Tibial nerve (tissue), 4 donors: ENCODE measurements around the gene RPS6KA2. TPM values are rescaled to one million over a fixed set of nuclear protein-coding genes. Genes with fewer than 3 reads are reported as not detected.

Source experiments
- DNase-seq, 2 donors: peaks; one replicate each; pipeline ENCODE4 v3.0.0-alpha.2; 2019; ENCODE audit warnings: low spot score in 2 of 2
- H3K27ac ChIP-seq, 4 donors: fragments of 200-600 bp; sonication (generic) in 3 of 4; one replicate each; pipeline ENCODE4 v1.5.1; 2017 to 2019; ENCODE audit warnings: mild to moderate bottlenecking in 1 of 4
- H3K27me3 ChIP-seq, 2 donors: fragments of 200-600 bp; sonication (generic) in 1 of 2; one replicate each; pipeline versions ENCODE4 v1.5.1 to v1.6.0; 2017 to 2019
- H3K36me3 ChIP-seq, 3 donors: fragments of 200-600 bp; sonication (generic); one replicate each; pipeline ENCODE4 v1.5.1; 2018 to 2019
- H3K4me1 ChIP-seq, 4 donors: fragments of 200-600 bp; sonication (generic) in 3 of 4; one replicate each; pipeline ENCODE4 v1.5.1; 2017 to 2019
- H3K4me3 ChIP-seq, 4 donors: fragments of 200-600 bp; sonication (generic) in 3 of 4; one replicate each; pipeline ENCODE4 v1.5.1; 2017 to 2019; ENCODE audit warnings: mild to moderate bottlenecking in 1 of 4, moderate library complexity in 1 of 4
- H3K9me3 ChIP-seq, 4 donors: fragments of 200-600 bp; sonication (generic) in 3 of 4; one replicate each; pipeline ENCODE4 v1.5.1; 2017 to 2019
- EP300 ChIP-seq, 2 donors: sonication (generic); formaldehyde crosslinking; IDR thresholded peaks; one replicate each; pipeline ENCODE4 v1.6.1; 2017; ENCODE audit warnings: antibody characterized with exemption in 2 of 2, mild to moderate bottlenecking in 1 of 2
- POLR2A ChIP-seq, 2 donors: fragments of 450-650 bp; IDR thresholded peaks; one replicate each; pipeline ENCODE4 v1.6.1; 2017; ENCODE audit warnings: antibody characterized with exemption in 2 of 2, mild to moderate bottlenecking in 2 of 2, moderate library complexity in 2 of 2
- WGBS, 2 donors: methylation state at CpG; one replicate each; pipeline ENCODE4 v1.1.5; 2018; 5-methylcytosine and 5-hydroxymethylcytosine counted together
- total RNA-seq, 4 donors: library from RNA; depleted of rRNA; stranded (reverse); fragments of >200 nt; gene quantifications; one replicate each; pipeline ENCODE4 v1.1.0, GENCODE V29; 2016
- TF ChIP-seq, protein P1 (sequence below), 5 experiments: fragments of 200-600 bp in 3 of 5; fragments of 450-650 bp in 2 of 5; sonication (generic) in 3 of 5; IDR thresholded peaks; one replicate each; pipeline ENCODE4 v1.5.1; 2016 to 2019; ENCODE audit warnings: antibody characterized with exemption in 5 of 5, mild to moderate bottlenecking in 3 of 5, moderate library complexity in 2 of 5

The RPS6KA2 gene
- total RNA-seq, 4 donors from 2014 or later = 89.6 to 153 (median 103) TPM

- no peak for DNase-seq
- H3K4me1 ChIP-seq = peaks cover 0 to 40% (median 22%) of the 10 kb centered on the region in 4 donors
Observed at GRCh38 chr6:166592821-166593220, 34.2 kb downstream of the RPS6KA2 start.

GRCh38 chr6:166591961-166592520 lies 35.0 kb downstream of the RPS6KA2 start:
- Histone ChIP-seq H3K9me3 (no peaks in the 10 kb centered on the region), H3K36me3 (no peaks in the 10 kb centered on the region), H3K4me1 (peaks cover 0 to 34% (median 17%) of the 10 kb centered on the region in 4 donors), H3K4me3 (no peak overlapping the region), H3K27ac (no peak overlapping the region), H3K27me3 (no peaks in the 10 kb centered on the region)
- no peak for TF ChIP-seq EP300 (IDR thresholded peaks at IDR 0.05)
- TF ChIP-seq, protein P1, sequence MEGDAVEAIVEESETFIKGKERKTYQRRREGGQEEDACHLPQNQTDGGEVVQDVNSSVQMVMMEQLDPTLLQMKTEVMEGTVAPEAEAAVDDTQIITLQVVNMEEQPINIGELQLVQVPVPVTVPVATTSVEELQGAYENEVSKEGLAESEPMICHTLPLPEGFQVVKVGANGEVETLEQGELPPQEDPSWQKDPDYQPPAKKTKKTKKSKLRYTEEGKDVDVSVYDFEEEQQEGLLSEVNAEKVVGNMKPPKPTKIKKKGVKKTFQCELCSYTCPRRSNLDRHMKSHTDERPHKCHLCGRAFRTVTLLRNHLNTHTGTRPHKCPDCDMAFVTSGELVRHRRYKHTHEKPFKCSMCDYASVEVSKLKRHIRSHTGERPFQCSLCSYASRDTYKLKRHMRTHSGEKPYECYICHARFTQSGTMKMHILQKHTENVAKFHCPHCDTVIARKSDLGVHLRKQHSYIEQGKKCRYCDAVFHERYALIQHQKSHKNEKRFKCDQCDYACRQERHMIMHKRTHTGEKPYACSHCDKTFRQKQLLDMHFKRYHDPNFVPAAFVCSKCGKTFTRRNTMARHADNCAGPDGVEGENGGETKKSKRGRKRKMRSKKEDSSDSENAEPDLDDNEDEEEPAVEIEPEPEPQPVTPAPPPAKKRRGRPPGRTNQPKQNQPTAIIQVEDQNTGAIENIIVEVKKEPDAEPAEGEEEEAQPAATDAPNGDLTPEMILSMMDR (IDR thresholded peaks at IDR 0.05) = no peak
- 87 to 91% methylated on average over 7 of the region's 7 CpGs for WGBS, 2 donors
- DNase-seq = no peak

More at GRCh38 chr6:166592821-166593220, 34.2 kb downstream of the RPS6KA2 start:
- 88 to 91% methylated on average over 9 of the region's 9 CpGs for WGBS, 2 donors
- Histone ChIP-seq H3K27me3 (no peaks in the 10 kb centered on the region), H3K4me3 (no peak overlapping the region), H3K9me3 (no peaks in the 10 kb centered on the region), H3K36me3 (no peaks in the 10 kb centered on the region), H3K27ac (no peak overlapping the region)
- no peak for TF ChIP-seq EP300 (IDR thresholded peaks at IDR 0.05)
- no peak for TF ChIP-seq POLR2A (IDR thresholded peaks at IDR 0.05)

DNA sequence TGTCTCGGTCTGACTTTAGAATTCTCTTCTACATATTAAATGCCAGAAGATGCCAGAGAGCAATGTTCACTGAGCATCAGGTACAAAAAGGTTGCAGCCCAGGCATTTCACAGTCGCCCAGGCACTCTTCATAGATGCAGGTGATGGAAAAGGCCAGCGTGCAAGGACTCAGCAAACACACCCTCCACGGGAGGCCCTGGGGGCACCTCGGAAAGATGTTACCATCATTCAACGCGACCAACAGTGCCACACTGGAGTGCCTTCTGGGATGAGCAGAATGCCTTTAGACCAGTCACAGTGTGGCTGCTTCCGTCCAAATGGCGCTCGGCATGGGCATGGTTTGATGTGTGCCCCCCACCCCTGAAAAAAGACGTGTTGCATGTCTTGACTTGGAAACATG lies 36.0 kb downstream of the RPS6KA2 start:
- WGBS, 2 donors = 94 to 95% methylated on average over 11 of the region's 11 CpGs
- no peaks in the 10 kb centered on the region for H3K36me3 ChIP-seq
- peaks cover 0 to 34% (median 16%) of the 10 kb centered on the region in 4 donors for H3K4me1 ChIP-seq
- DNase-seq = no peak
- no peak overlapping the region for H3K27ac ChIP-seq
- no peaks in the 10 kb centered on the region for H3K9me3 ChIP-seq
- TF ChIP-seq, protein P1 (IDR thresholded peaks at IDR 0.05) = no peak
- TF ChIP-seq EP300 (IDR thresholded peaks at IDR 0.05) = no peak
- TF ChIP-seq POLR2A (IDR thresholded peaks at IDR 0.05) = no peak
- H3K4me3 ChIP-seq = no peak overlapping the region
- H3K27me3 ChIP-seq = no peaks in the 10 kb centered on the region

DNA sequence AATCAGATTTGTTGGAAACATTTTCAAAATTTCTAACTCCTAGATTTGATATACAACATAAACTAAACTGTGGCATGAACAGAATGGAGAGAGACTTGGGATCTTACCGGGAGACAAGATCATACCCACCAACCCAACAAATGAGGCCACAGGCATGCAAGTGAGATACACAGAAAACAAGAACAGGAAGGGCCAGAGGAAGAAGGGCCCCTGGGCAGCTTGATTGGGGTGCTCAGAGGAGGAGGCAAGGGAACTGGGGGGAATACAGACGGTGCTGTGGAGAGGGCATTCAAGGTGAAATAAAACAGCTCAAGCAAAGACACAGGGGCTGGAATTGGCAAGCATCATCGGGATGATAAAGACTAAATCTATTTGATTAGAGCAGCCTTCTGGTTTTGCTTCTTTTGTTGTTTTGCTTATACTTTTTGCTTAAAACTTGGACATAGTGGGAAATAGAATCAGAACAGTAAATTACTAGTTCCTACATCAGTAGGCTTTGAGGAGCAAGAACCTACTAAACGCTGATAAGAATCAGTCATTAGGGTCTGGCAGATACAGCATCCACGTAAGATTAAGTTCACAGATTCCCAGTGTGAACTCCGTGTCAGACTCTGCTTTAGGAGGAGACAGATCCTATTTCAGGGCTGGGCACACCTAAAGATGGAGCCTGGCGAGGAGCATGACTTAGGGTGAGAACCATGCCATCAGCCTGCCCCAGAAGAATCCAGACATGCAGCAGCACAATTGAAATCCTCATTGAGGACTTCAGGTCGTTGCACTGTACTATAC lies 37.1 kb downstream of the RPS6KA2 start:
- Histone ChIP-seq H3K27me3 (no peaks in the 10 kb centered on the region), H3K9me3 (no peaks in the 10 kb centered on the region), H3K36me3 (no peaks in the 10 kb centered on the region), H3K4me1 (peaks cover 0 to 29% (median 14%) of the 10 kb centered on the region in 4 donors), H3K27ac (peak overlapping the region in 1 of 4 donors; percentile 27), H3K4me3 (no peak overlapping the region)
- WGBS, 2 donors = 71 to 72% methylated on average over 8 of the region's 8 CpGs
- DNase-seq = no peak
- TF ChIP-seq EP300 (IDR thresholded peaks at IDR 0.05) (no peak), POLR2A (IDR thresholded peaks at IDR 0.05) (no peak)
- TF ChIP-seq, protein P1 (IDR thresholded peaks at IDR 0.05) = no peak

GRCh38 chr6:166589337-166589731 lies 37.7 kb downstream of the RPS6KA2 start:
- Histone ChIP-seq H3K4me3 (no peak overlapping the region), H3K4me1 (peaks cover 0 to 31% (median 14%) of the 10 kb centered on the region in 4 donors), H3K36me3 (no peaks in the 10 kb centered on the region), H3K9me3 (no peaks in the 10 kb centered on the region), H3K27me3 (no peaks in the 10 kb centered on the region), H3K27ac (peak overlapping the region in 1 of 4 donors; percentile 40)
- TF ChIP-seq EP300 (IDR thresholded peaks at IDR 0.05) (no peak), POLR2A (IDR thresholded peaks at IDR 0.05) (no peak)
- TF ChIP-seq, protein P1 (IDR thresholded peaks at IDR 0.05) = no peak
- WGBS, 2 donors = 63 to 69% methylated on average over 4 of the region's 4 CpGs
- no peak for DNase-seq
